Activated T-cell treated with anti-CD3 and anti-CD28 coated beads for 48 hours (primary cell): ENCODE measurements around the gene ITPR3.
"Not testable (repeated sequence)": the region's sequence is repeated elsewhere in the genome, so short reads cannot be mapped to it uniquely, and the experiment has no call there.

Experiments used
- DNase-seq: peaks from one replicate; pipeline ENCODE4 v3.0.0-alpha.2; 2020; ENCODE audit warnings: low read depth

The ITPR3 gene

GRCh38 chr6:33591424-33592032 lies 29.6 kb upstream of the ITPR3 start:
- no peak for DNase-seq

DNA sequence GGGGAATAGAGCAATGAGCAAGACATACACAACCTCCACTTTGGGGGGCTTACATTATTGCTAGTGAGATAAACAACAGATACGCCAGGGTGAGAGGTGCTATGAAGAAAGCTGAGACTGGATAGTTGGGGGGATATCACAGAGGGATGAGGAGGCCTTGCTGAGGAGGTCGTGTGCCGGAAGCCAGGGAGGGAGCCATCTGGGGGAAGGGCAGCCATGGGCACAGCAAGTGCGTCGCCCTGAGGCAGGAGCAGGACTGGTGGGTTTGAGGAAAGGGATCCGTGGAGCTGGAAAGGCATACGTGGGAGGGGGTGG lies 28.9 kb upstream of the ITPR3 start:
- DNase-seq = no peak

DNA sequence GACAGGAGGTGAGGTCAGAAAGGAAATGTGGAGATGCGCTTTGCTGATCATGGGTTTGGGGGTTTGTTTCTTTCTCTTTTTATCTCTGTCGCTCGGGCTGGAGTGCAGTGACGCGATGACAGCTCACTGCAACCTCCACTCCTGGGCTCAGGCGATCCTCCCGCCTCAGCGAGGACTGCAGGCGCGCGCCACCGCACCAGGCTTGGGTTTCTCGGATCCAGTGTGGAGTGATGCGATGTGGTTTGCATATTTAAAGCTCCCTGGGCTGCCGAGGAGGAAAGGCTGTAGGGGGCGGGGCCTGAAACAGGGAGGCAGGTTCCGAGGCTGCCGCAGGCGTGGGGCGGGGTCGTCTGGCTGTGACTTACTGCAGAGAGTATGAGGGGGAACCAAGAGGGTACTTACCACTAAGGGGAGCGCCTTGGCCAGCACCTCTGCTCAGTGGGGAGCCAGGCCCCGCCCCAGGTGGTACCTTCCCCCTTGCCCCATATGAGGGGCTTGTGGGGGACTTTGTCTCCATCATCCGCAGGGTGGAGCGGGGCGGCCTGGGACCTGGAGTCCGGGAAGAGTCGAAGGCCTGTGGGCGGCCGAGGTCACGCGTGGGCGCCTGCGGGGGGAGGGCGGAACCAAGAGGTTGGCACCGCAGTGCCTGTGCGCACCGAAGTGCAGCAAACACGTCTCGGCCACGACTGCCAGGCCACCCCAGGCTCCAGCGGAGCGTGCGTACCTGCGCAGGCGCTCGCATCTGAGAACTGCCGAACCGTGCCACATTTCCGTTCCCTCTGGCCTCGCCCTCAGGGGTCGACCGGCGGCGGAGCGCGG lies 28.3 kb upstream of the ITPR3 start:
- DNase-seq = peak; percentile 31

DNA sequence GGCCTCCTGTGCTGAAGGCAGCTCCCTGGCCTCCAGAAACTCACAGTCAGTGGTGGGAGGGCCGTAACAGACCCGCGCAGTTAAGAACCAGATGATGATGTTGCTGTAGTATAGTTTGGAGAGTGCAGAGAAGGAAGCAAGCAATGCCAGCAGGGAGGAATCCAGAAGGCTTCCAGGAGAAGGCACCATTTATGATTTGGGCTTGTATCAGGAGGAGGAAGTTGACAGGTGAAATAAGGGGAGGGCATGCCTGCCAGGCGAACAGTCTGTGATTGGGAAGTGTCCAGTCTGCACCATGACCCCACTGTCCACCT lies 27.8 kb upstream of the ITPR3 start:
- no peak for DNase-seq

DNA sequence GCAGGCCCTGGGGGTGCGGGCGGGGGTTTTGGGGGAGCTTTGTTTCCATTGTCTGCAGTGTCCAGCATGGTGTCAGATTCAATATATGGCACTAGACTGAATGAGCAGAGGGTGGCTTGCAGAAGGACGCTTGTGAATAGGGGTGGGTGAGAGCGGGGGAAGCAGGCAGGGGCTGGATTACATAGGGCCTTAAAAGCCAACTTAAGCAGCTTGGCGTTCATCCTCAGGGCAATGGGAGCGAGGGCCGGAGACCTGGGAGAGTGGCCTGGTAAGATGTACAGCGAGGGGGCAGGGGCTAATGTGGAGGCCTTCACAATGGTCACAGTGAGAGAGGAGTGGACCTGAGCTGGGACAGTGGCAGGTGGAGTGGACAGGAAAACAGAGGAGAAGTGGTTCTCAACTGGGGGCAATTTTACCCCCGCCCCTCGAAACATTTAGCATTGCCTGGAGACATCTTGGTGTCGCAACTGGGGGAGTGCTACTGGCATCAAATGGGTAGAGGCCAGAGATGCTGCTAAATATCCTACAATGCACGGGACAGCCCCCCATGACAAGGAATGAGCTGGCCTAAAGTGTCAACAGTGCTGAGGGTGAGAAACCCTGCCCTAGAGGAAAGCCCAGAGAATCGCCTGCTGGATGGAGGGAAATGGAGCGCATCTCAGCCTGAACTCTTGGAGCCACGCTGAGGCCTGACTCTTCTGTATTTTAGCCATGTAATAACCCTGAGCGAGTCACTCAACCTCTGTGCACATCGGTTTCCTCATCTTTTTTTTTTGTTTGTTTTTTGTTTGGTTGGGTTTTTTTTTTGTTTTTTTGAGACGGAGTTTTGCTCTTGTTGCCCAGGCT lies 25.9 kb upstream of the ITPR3 start:
- no peak for DNase-seq

DNA sequence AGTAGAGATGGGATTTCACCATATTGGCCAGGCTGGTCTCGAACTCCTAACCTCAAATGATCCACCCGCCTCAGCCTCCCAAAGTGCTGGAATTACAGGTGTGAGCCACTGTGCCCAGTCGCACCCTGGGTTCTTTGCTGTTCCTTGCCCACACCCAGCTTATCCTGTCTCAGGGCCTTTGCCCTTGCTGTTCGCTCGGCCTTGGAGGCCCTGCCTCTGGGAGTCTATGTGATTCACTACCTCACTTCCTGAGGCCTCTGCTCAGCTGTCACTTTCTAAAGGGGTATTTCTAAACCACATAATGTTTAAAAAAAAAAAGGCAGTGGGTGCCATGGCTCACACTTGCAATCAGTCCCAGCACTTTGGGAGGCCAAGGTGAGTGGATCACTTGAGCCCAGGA lies 24.2 kb upstream of the ITPR3 start:
- DNase-seq = not testable (repeated sequence)

- DNase-seq = no peak
These were observed 23.4 kb upstream of the ITPR3 start for GRCh38 chr6:33597551-33598322.

DNA sequence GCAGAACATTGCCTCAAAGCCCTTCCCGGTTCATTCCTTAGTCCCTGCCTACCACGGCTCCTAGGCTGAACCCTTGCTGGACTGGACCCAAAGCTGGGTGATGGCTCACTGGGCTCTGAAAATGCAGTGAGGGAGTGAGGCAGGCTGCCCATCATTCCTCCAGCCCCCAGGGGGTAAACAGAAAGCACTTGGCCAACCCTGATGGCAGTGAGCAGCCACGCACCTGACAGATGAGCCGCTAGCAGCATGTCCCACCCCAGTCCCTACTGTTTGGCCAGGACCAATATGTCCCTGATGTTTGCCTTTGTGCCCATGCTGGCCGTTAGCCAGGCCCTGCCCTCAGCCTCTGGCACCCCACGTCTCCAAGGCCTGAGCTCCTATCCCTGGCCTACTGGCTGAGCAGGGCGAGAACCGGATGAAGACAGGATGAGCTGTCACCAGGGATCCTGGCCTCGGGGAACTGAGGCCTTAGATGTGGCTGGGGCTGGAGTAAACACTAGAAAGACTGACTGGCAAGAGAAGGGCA lies 21.6 kb upstream of the ITPR3 start:
- DNase-seq = no peak

GRCh38 chr6:33600761-33601160 lies 20.4 kb upstream of the ITPR3 start:
- no peak for DNase-seq

- DNase-seq = no peak
These were observed 18.9 kb upstream of the ITPR3 start for GRCh38 chr6:33602180-33602579.

GRCh38 chr6:33604941-33605854 lies 15.9 kb upstream of the ITPR3 start:
- DNase-seq = no peak

GRCh38 chr6:33606642-33607041 lies 14.5 kb upstream of the ITPR3 start:
- DNase-seq = no peak

GRCh38 chr6:33607126-33607783 lies 13.9 kb upstream of the ITPR3 start:
- no peak for DNase-seq

DNA sequence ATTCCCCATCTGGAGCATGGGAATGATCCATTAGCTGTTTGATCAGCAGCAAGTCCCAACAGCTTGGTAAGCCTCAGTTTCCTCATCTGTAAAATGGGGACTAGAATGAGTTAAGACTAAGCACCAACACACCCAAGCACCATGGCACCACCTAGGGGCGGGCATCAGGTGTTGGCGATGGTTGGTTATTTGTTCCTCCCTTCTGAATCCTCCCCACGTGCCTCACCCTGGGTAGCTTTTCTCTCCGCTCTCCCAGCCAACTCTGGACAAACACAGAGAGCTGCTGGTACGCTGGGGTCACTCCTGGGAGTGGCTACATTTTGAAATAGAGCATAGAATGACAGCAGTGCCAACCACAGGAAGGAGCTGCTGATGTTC lies 13.3 kb upstream of the ITPR3 start:
- DNase-seq = peak; percentile 43

- DNase-seq = no peak
These were observed 12.1 kb upstream of the ITPR3 start for GRCh38 chr6:33609019-33609418.

GRCh38 chr6:33609528-33609927 lies 11.6 kb upstream of the ITPR3 start:
- DNase-seq = no peak

GRCh38 chr6:33610067-33610466 lies 11.1 kb upstream of the ITPR3 start:
- DNase-seq = no peak

DNA sequence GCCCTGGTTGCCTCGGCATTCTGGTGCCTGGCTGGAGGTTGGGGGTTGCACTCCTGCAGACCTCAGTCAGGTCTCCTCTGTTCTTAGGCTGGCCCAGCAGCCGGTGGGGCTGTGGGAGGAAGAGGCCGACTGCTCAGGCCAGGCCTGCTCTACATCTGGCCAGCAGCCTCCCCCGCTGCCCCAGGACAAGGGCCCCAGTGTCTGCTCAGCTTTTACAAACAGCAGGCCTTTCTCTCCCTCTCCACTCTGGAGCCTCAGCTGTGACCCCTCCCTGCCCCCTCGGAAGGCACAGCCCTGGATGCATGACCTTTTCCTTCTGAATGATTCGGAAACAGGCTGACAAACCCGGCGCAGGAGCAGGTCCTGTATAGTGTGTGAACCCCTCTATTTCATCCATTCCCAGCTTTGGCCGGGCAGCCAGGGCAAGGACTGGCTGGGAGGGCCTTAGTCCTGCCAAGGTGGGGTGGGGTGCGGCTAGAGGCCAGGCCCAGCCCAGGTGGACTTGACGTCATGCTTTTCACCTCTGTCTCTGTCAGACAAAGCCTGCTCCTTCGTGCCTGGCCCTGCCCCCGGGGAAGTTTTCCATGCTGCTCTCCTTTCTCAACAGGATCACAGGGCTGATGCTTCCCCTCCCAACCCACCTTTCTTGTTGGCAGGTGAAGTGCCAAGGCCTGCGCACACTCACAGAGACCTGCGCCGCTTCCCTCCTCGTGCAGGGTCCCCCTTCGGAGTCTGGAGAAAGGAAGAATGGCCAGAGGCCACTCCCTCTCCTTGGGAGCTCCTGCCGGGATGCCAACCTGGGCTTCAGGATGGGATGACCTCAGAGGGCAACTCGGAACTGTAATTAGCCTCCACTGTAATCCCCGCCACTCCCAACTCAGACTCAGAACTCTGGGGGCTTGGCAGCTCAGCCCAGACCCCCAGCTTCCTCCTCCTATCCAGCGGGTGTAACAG lies 10.1 kb upstream of the ITPR3 start:
- no peak for DNase-seq

- DNase-seq = no peak
These were observed 7.9 kb upstream of the ITPR3 start for GRCh38 chr6:33613146-33613794.
